Activated CD4-positive, alpha-beta T cell treated with anti-CD3 and anti-CD28 coated beads, Interleukin-2, Interleukin-6, amounts not matched to agents 100 ng/mL and 50 ng/mL, durations not matched to agents 16 hours and 8 hours (primary cell): ENCODE results near the gene IL1RN.
A peak's percentile ranks its signal among the peaks of the same experiment; 100 is the strongest.

Experiments
- DNase-seq: peaks from one replicate; pipeline ENCODE4 v3.0.0-alpha.2; 2020

IL1RN gene

GRCh38 chr2:113157118-113157896, 29.9 kb downstream of the IL1RN start:
- peak; percentile 56 for DNase-seq

- no peak for DNase-seq
These were observed 30.7 kb downstream of the IL1RN start for GRCh38 chr2:113157897-113158753.

DNA sequence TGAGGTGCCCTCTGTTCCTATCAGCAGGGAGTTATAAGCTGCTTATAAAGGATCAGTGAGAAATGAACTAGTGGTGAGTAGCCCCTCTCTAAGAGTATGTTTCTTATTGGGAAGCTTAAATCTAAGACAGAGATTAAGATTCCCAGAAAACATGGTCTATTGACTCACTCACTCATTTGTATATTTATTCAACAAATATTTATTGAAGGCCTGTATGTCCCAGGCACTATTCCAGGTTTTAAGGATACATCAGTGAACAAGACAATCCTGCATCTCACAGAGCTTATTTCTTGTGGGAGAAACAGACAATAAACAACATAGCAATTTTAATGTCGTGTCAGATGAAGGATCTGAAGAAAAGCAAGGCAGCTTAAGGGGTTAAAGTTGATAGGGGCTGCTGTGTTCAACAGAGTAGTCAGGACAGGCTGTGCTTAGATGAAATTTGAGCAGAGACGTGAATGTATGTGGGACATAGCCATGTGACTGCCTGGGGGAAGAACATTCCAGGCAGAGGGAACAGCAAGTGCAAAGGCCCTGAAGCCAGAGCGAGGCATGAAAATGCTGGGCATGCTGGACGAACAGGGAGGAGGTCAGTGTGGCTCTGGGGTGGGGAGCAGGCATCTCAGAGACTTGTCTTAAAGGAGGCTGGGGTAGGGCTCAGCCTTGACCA, 31.6 kb downstream of the IL1RN start:
- DNase-seq, result no peak

- DNase-seq, result no peak
These were observed 32.9 kb downstream of the IL1RN start for GRCh38 chr2:113160248-113160647.

GRCh38 chr2:113160962-113161361, 33.6 kb downstream of the IL1RN start:
- no peak for DNase-seq

- no peak for DNase-seq
These were observed 34.8 kb downstream of the IL1RN start for GRCh38 chr2:113162173-113162572.

GRCh38 chr2:113162869-113163268, 35.5 kb downstream of the IL1RN start:
- DNase-seq, result no peak

- DNase-seq, result no peak
These were observed 37.0 kb downstream of the IL1RN start for GRCh38 chr2:113164215-113164929.

DNA sequence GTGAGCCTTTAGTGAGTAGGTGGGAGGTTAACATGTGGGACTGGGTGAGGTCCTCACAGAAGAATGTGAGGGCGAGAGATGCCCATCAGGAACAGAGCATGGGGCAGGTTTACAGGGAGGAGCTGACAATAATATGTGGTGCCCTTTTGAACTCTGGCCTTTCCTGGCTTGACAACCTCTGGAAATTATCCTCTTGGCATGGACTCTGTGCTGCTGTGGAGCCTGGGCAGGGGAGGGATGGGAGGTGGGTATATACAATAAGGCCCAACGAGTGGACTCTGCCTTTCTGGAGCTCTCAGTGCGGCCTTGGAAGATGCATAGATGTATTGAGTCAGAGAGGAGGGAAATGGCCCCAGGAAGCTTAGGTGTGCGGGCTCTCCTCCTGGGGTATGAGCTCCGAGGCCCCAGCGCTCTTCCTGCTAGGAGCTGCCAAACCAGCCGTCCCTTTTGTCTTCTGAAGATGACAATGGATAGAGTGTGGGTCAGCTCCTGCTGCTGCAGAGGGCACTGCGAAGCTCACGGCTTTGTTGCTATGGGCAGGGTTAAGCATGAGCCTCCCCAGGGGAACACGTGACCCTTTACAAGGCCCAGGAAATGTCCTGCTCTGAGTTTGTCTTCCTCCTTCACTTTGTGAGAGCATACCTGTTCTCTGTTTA, 37.7 kb downstream of the IL1RN start:
- no peak for DNase-seq

- DNase-seq, result no peak
These were observed 38.8 kb downstream of the IL1RN start for GRCh38 chr2:113166187-113166645.

DNA sequence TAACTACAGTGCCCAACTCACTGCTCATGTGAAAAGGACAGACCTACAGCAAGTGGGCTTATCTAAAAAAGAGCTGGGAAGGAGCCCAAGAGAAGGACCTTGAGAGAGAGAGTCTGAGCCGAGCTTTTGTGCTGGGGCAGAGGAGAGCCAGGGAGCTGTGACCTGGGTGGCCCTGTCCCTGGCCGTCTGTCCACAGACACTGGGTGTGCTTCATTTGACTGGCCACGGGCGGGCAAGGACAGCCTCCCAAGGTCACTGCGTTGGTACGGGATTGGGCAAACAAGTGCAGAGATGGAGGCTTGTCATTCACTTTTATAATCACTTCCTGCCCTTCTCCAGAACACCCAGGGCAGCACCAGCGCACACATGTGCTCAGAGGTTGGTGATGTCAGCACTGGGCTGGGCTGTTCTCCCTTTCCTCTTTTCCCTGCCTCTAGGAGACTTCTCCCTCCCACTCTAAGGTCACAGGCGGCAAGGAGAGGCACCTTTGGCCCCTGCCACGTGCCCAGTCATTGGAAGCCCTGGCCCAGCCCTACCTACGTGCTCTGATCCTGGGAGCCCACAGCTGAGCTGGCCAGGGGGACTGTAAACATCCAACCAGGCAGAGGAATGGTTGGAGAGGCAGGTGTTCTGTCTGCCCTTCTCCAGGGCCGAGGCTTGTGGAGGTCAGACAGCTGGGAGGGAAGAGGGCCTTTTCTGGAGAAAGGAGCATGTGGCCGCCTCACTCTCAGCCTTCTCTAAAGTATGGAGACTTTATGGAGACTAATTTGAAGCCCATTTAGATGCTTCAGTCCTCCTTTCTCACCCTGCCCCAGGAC, 39.9 kb downstream of the IL1RN start:
- DNase-seq, result peak; percentile 56

DNA sequence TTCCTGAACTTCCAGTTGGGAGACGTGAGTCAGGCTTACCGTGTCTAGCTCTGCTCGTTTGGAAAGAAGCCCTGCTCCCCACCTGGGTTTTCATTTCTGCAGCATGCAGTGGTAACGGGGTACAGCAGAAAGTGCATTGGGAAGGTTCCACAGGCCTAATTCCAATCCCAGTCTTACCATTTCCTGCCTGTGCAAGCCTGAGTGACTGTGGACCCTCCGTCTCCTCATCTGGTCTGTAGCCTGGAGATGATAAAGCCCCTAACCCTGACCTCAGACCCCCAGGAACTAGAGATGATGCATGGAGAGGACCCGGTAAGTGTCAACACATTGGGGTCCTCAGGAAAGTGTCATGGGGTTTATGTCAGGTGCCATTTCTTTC, 40.6 kb downstream of the IL1RN start:
- DNase-seq, result no peak

DNA sequence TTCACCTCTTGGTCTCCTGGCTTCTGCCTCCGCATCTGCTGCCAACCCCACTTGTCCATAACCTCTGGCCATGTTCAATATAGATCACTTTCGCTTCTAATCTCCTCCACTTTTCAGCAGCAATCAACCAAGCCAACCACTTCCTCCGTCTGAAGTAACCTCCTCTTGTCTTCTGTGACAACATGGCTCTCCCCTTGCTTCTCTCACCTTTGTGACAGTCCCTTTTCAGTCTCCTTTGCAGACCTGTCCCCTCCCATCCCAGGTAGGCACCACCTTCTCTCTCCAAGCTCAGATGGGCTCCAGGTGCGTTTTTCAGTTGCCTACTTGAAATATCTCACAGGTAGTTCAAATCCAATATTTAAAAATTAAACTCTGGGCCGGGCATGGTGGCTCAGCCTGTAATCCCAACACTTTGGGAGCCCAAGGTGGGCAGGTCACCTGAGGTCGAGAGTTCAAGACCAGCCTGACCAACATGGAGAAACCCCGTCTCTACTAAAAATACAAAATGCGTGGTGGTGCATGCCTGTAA, 41.7 kb downstream of the IL1RN start:
- DNase-seq, result peak; percentile 48

- no peak for DNase-seq
These were observed 42.2 kb downstream of the IL1RN start for GRCh38 chr2:113169586-113169985.

GRCh38 chr2:113171334-113172075, 44.1 kb downstream of the IL1RN start:
- no peak for DNase-seq

GRCh38 chr2:113172721-113173541, 45.5 kb downstream of the IL1RN start:
- no peak for DNase-seq

GRCh38 chr2:113173542-113174375, 46.4 kb downstream of the IL1RN start, which contains the start of gene PSD4:
TSS of gene PSD4 (plus strand) at chr2:113173971. CDS start at chr2:113182457, 8,486 bp downstream.
- DNase-seq, result peak; percentile 94

- peak; percentile 36 for DNase-seq
These were observed 47.0 kb downstream of the IL1RN start for GRCh38 chr2:113174376-113174750.
